T-cell (primary cell): ENCODE data around the gene TRMT6. TPM values are rescaled to one million over a fixed set of nuclear protein-coding genes. Genes with fewer than 3 reads are reported as not detected.

Source experiments
- ATAC-seq, 4 experiments: fragments of 200-7000 bp in 3 of 4; fragments of 150-1000 bp in 1 of 4; cut with Tn5 transposase; replicated peaks in 1 of 4; 1 replicate in 3 of 4; 2 replicates in 1 of 4; pipeline ENCODE4 v1.10.0; 2021; ENCODE audit warnings: moderate library complexity in 3 of 4, mild to moderate bottlenecking in 2 of 4, moderate number of reproducible peaks in 1 of 4
- CTCF ChIA-PET, 2 donors: fragments of 300-600 bp; sonication (Branson Sonifier 250); formaldehyde crosslinking; loops; one replicate each; lab custom pipeline; 2022; ENCODE audit warnings: antibody characterized with exemption in 2 of 2; lab: Charles Lee
- POLR2A ChIA-PET, 2 donors: fragments of 300-600 bp; sonication (Branson Sonifier 250); formaldehyde crosslinking; loops; one replicate each; lab custom pipeline; 2022; ENCODE audit warnings: antibody characterized with exemption in 2 of 2; lab: Charles Lee
- DNase-seq, 35 experiments: peaks; one replicate each; pipeline versions ENCODE4 v3.0.0 to v3.0.0-alpha.2; 2013 to 2023
- H3K27ac ChIP-seq: one replicate; pipeline ENCODE4 v1.5.1; 2013; ENCODE audit warnings: low read length
- H3K27me3 ChIP-seq, 2 experiments: replicated peaks in 1 of 2; 1 replicate in 1 of 2; 2 replicates in 1 of 2; pipeline versions ENCODE4 v1.6.1 to v1.7.0; 2013; ENCODE audit warnings: low read length in 1 of 2, mixed read lengths in 1 of 2; ENCODE audit not compliant: control insufficient read depth in 2 of 2, insufficient read depth in 2 of 2; ENCODE audit errors: extremely low read depth in 1 of 2
- H3K36me3 ChIP-seq, 2 donors: 1 replicate in 1 of 2; 2 replicates in 1 of 2; pipeline versions ENCODE4 v1.6.1 to v1.7.0; 2013; ENCODE audit warnings: low read length in 1 of 2; ENCODE audit not compliant: control insufficient read depth in 2 of 2, insufficient read depth in 1 of 2; ENCODE audit errors: extremely low read depth in 1 of 2
- H3K4me1 ChIP-seq, 2 experiments: 1 replicate in 1 of 2; 2 replicates in 1 of 2; pipeline versions ENCODE4 v1.6.1 to v1.7.0; 2013; ENCODE audit warnings: low read length in 2 of 2, mixed read lengths in 1 of 2; ENCODE audit not compliant: insufficient read depth in 2 of 2, control insufficient read depth in 1 of 2; ENCODE audit errors: extremely low read depth in 1 of 2
- H3K4me3 ChIP-seq, 2 donors: 1 replicate in 1 of 2; 2 replicates in 1 of 2; pipeline versions ENCODE4 v1.5.1 to v1.7.0; 2013; ENCODE audit warnings: mild to moderate bottlenecking in 2 of 2, low read length in 1 of 2, moderate library complexity in 1 of 2; ENCODE audit not compliant: control insufficient read depth in 1 of 2; ENCODE audit errors: extremely low read depth in 1 of 2
- H3K9me3 ChIP-seq: 2 replicates; pipeline ENCODE4 v1.7.0; 2013
- H3K27ac Mint-ChIP-seq, 2 donors: one replicate each; pipeline ENCODE4 v1.8.0; 2020 to 2021; ENCODE audit warnings: mild to moderate bottlenecking in 2 of 2, mixed read lengths in 2 of 2
- H3K27me3 Mint-ChIP-seq, 2 donors: one replicate each; pipeline ENCODE4 v1.8.0; 2021 to 2022; ENCODE audit warnings: mixed read lengths in 2 of 2
- H3K36me3 Mint-ChIP-seq: one replicate; pipeline ENCODE4 v1.8.0; 2021; ENCODE audit warnings: mixed read lengths
- H3K4me1 Mint-ChIP-seq, 3 donors: one replicate each; pipeline ENCODE4 v1.8.0; 2020 to 2022; ENCODE audit warnings: mixed read lengths in 3 of 3, mild to moderate bottlenecking in 1 of 3
- H3K4me3 Mint-ChIP-seq, 3 donors: one replicate each; pipeline ENCODE4 v1.8.0; 2020 to 2022; ENCODE audit warnings: mild to moderate bottlenecking in 3 of 3, mixed read lengths in 3 of 3, moderate library complexity in 3 of 3
- H3K9me3 Mint-ChIP-seq, 3 donors: one replicate each; pipeline ENCODE4 v1.8.0; 2020 to 2022; ENCODE audit warnings: mixed read lengths in 3 of 3
- WGBS: methylation state at CpG from one replicate; pipeline ENCODE4 v1.1.5; 2013; ENCODE audit warnings: missing lambda C conversion rate; ENCODE audit not compliant: insufficient coverage; 5-methylcytosine and 5-hydroxymethylcytosine counted together
- total RNA-seq, 35 experiments: library from RNA in 6 of 35; stranded (reverse) in 6 of 35; fragments of 120-200 nt in 1 of 35; gene quantifications; one replicate each; pipeline versions ENCODE4 v1.2.1 to v1.2.4 and lab custom pipeline; 2013 to 2026

Gene TRMT6
- total RNA-seq: 10 to 100 TPM in 3 of 5 donors, 1 to 10 TPM in 2; 9.4 to 14.6 (median 13.6) TPM
- 15.2 TPM for total RNA-seq (2013)
- 23.4 to 111 (median 42.0) reads per million in 29 experiments for total RNA-seq (lab: John Stamatoyannopoulos, UW)

GRCh38 chr20:5950271-5951031 is at the start of gene TRMT6, which contains the start of gene MCM8:
TRMT6 (minus strand) TSS chr20:5950533; CDS start chr20:5950405, 128 bp downstream.
MCM8 (plus strand) TSS chr20:5950652; CDS start chr20:5952016, 1,364 bp downstream.
- peak; percentile 85 to 98 (median 96) for DNase-seq
- Histone ChIP-seq H3K36me3 (peaks cover 5 to 35% of the 10 kb centered on the region in 2 donors), H3K9me3 (no peaks in the 10 kb centered on the region), H3K27me3 (no peaks in the 10 kb centered on the region), H3K4me3 (peak within 1 kb of the TSS; percentile 59 to 93), H3K27ac (peak within 1 kb of the TSS; percentile 39), H3K4me1 (peaks cover 16 to 24% of the 10 kb centered on the region in 2 experiments)
- Mint-ChIP-seq H3K27ac (peak within 1 kb of the TSS; percentile 89 to 96), H3K4me3 (peak within 1 kb of the TSS; percentile 90 to 97 (median 97)), H3K4me1 (peaks cover 29 to 47% (median 44%) of the 10 kb centered on the region in 3 donors), H3K9me3 (no peaks in the 10 kb centered on the region), H3K36me3 (peaks cover 21% of the 10 kb centered on the region), H3K27me3 (no peaks in the 10 kb centered on the region)
- ATAC-seq: peak; percentile 98 to 99 (median 98)
- WGBS: under 1% methylated on average over 44 of the region's 61 CpGs
- POLR2A ChIA-PET: interaction anchor here (0.6 to 0.9 kb wide), 4 partner anchors 13 to 236 kb away, joined by 3 to 4 read pairs (median 3); no protein-coding TSS in a partner anchor
- CTCF ChIA-PET: interaction anchor here (0.6 to 1.2 kb wide), 4 partner anchors 51 to 422 kb away, joined by 3 to 5 read pairs (median 3); no protein-coding TSS in a partner anchor

GRCh38 chr20:5999783-6000182 is 49.5 kb upstream of the TRMT6 start:
- Mint-ChIP-seq H3K4me3 (no peak overlapping the region), H3K27me3 (no peaks in the 10 kb centered on the region), H3K9me3 (no peaks in the 10 kb centered on the region), H3K27ac (no peak overlapping the region), H3K4me1 (peaks cover 31 to 42% (median 36%) of the 10 kb centered on the region in 3 donors), H3K36me3 (no peaks in the 10 kb centered on the region)
- no peak for DNase-seq
- no peak overlapping the region for H3K4me3 ChIP-seq
- H3K27ac ChIP-seq: no peak overlapping the region
- no peaks in the 10 kb centered on the region for H3K9me3 ChIP-seq
- CTCF ChIA-PET: no interaction called here
- ATAC-seq: no peak
- POLR2A ChIA-PET: no interaction called here
- 97% methylated on average over 9 of the region's 9 CpGs for WGBS
- H3K27me3 ChIP-seq: no peaks in the 10 kb centered on the region
- no peaks in the 10 kb centered on the region for H3K36me3 ChIP-seq
- H3K4me1 ChIP-seq: peaks cover 4 to 20% of the 10 kb centered on the region in 2 experiments

- Mint-ChIP-seq H3K27ac (peak overlapping the region; percentile 86 to 88), H3K4me3 (peak overlapping the region in 1 of 3 donors; percentile 8), H3K9me3 (no peaks in the 10 kb centered on the region), H3K4me1 (peaks cover 23 to 33% (median 26%) of the 10 kb centered on the region in 3 donors), H3K36me3 (peaks cover 3% of the 10 kb centered on the region), H3K27me3 (no peaks in the 10 kb centered on the region)
- Histone ChIP-seq H3K9me3 (no peaks in the 10 kb centered on the region), H3K27ac (peak overlapping the region; percentile 32), H3K36me3 (peaks cover 0 to 6% of the 10 kb centered on the region in 2 donors), H3K4me3 (no peak overlapping the region), H3K27me3 (no peaks in the 10 kb centered on the region), H3K4me1 (peaks cover 4 to 20% of the 10 kb centered on the region in 2 experiments)
- POLR2A ChIA-PET: no interaction called here
- peak; percentile 76 to 98 (median 92) for ATAC-seq
- CTCF ChIA-PET: interaction anchor here (0.7 kb wide), 2 partner anchors 13 to 51 kb away, joined by 3 to 4 read pairs; no protein-coding TSS in a partner anchor
- no CpG with 5 or more reads among the region's 1 CpG for WGBS
- peak in 32 of 35 experiments; percentile 7 to 73 (median 41) for DNase-seq
Observed at GRCh38 chr20:5996765-5997164, 46.4 kb upstream of the TRMT6 start.

- CTCF ChIA-PET: no interaction called here
Observed at GRCh38 chr20:5991623-5992441, 41.5 kb upstream of the TRMT6 start.

GRCh38 chr20:5990946-5991345 is 40.6 kb upstream of the TRMT6 start:
- CTCF ChIA-PET: interaction anchor here (0.6 to 0.8 kb wide), 2 partner anchors 84 to 423 kb away, joined by 3 to 4 read pairs; no protein-coding TSS in a partner anchor
- Histone ChIP-seq H3K4me3 (no peak overlapping the region), H3K27ac (no peak overlapping the region), H3K27me3 (no peaks in the 10 kb centered on the region), H3K9me3 (no peaks in the 10 kb centered on the region), H3K4me1 (peaks cover 0 to 2% of the 10 kb centered on the region in 2 experiments), H3K36me3 (peaks cover 0 to 6% of the 10 kb centered on the region in 2 donors)
- H3K27ac Mint-ChIP-seq: no peak overlapping the region
- H3K9me3 Mint-ChIP-seq: no peaks in the 10 kb centered on the region
- no peak overlapping the region for H3K4me3 Mint-ChIP-seq
- no peaks in the 10 kb centered on the region for H3K27me3 Mint-ChIP-seq
- H3K4me1 Mint-ChIP-seq: peaks cover 2 to 6% (median 5%) of the 10 kb centered on the region in 3 donors
- peaks cover 31% of the 10 kb centered on the region for H3K36me3 Mint-ChIP-seq
- no peak for DNase-seq
- whole genome bisulfite sequencing: 100% methylated on average over 2 of the region's 3 CpGs
- no peak for ATAC-seq
- POLR2A ChIA-PET: no interaction called here

More at GRCh38 chr20:5991623-5992441, 41.5 kb upstream of the TRMT6 start:
- Histone ChIP-seq H3K4me3 (no peak overlapping the region), H3K27ac (no peak overlapping the region), H3K9me3 (no peaks in the 10 kb centered on the region), H3K27me3 (no peaks in the 10 kb centered on the region), H3K36me3 (peaks cover 0 to 6% of the 10 kb centered on the region in 2 donors), H3K4me1 (peaks cover 6% of the 10 kb centered on the region in 2 experiments)
- Mint-ChIP-seq H3K27me3 (no peaks in the 10 kb centered on the region), H3K9me3 (no peaks in the 10 kb centered on the region), H3K4me1 (peaks cover 5 to 14% (median 14%) of the 10 kb centered on the region in 3 donors), H3K4me3 (no peak overlapping the region), H3K36me3 (peaks cover 26% of the 10 kb centered on the region), H3K27ac (peak overlapping the region in 1 of 2 donors; percentile 44)
- POLR2A ChIA-PET: interaction anchor here in 1 of 2 donors (0.5 kb wide), 1 partner anchor 425 kb away, joined by 11 read pairs; no protein-coding TSS in a partner anchor
- ATAC-seq: no peak
- no CpG with 5 or more reads among the region's 2 CpGs for WGBS
- DNase-seq: no peak
